ENCODE results near the gene HID1.

Gene HID1

GRCh38 chr17:75012096-75012345 lies 39.5 kb upstream of the HID1 start:
- peak overlapping the region; percentile 99 for H3K27ac ChIP-seq

GRCh38 chr17:75011401-75012095 lies 39.0 kb upstream of the HID1 start:
- TF ChIP-seq CTCF (conservative IDR thresholded peaks at IDR 0.05), result no peak
- H3K27ac ChIP-seq, result peak overlapping the region; percentile 99

More at GRCh38 chr17:75012096-75012345, 39.5 kb upstream of the HID1 start:
- TF ChIP-seq CTCF (conservative IDR thresholded peaks at IDR 0.05), result no peak

- peak overlapping the region; percentile 99 for H3K27ac ChIP-seq
Observed at GRCh38 chr17:75010683-75011400, 38.3 kb upstream of the HID1 start.

GRCh38 chr17:75009139-75009724 lies 36.7 kb upstream of the HID1 start:
- H3K27ac ChIP-seq, result peak overlapping the region; percentile 99
- TF ChIP-seq CTCF (conservative IDR thresholded peaks at IDR 0.05), result no peak

More at GRCh38 chr17:75010683-75011400, 38.3 kb upstream of the HID1 start:
- TF ChIP-seq CTCF (conservative IDR thresholded peaks at IDR 0.05), result no peak

- peak overlapping the region; percentile 99 for H3K27ac ChIP-seq
- TF ChIP-seq CTCF (conservative IDR thresholded peaks at IDR 0.05), result no peak
Observed at GRCh38 chr17:75008373-75008772, 35.8 kb upstream of the HID1 start.

GRCh38 chr17:75006653-75007052 lies 34.1 kb upstream of the HID1 start:
- no peak for TF ChIP-seq CTCF (conservative IDR thresholded peaks at IDR 0.05)
- H3K27ac ChIP-seq, result peak overlapping the region; percentile 99

- H3K27ac ChIP-seq, result peak overlapping the region; percentile 99
Observed at GRCh38 chr17:75006084-75006483, 33.5 kb upstream of the HID1 start.

GRCh38 chr17:75005291-75005690 lies 32.7 kb upstream of the HID1 start:
- H3K27ac ChIP-seq, result peak overlapping the region; percentile 14; the same call in 1 of the 2 replicates
- no peak for TF ChIP-seq CTCF (conservative IDR thresholded peaks at IDR 0.05)

Measured in VCaP (cell line).